RWPE1 (cell line): ENCODE data around the gene GNB1.

Experiments
- CTCF ChIA-PET: fragments of 350-600 bp; sonication (Branson Sonifier 250); formaldehyde crosslinking; extraction: SDS; loops from one replicate; lab custom pipeline; 2021; lab: Yijun Ruan, JAX
- POLR2A ChIA-PET: fragments of 400-600 bp; formaldehyde crosslinking; extraction: SDS; loops from one replicate; lab custom pipeline; 2020; ENCODE audit warnings: antibody characterized with exemption; ENCODE audit not compliant: low non-redundant PET; lab: Yijun Ruan, JAX
- DNase-seq: peaks from one replicate; pipeline ENCODE4 v3.0.0; 2012; ENCODE audit warnings: low spot score
- H3K27ac ChIP-seq: fragments of 450-650 bp; 2 replicates; pipeline ENCODE4 v1.5.1; 2017
- CTCF ChIP-seq: fragments of 450-650 bp; conservative IDR thresholded peaks from 2 replicates; pipeline ENCODE4 v1.5.1; 2017; ENCODE audit warnings: low read depth, mild to moderate bottlenecking

The GNB1 gene

GRCh38 chr1:1777583-1777899, 113.3 kb downstream of the GNB1 start:
- peak overlapping the region; percentile 91 for H3K27ac ChIP-seq
- ChIA-PET POLR2A (no interaction called here), CTCF (interaction anchor here (0.5 to 1.7 kb wide), 3 partner anchors 14 to 267 kb away, joined by 3 to 6 read pairs (median 4); no protein-coding TSS in a partner anchor)
- no peak for TF ChIP-seq CTCF
- DNase-seq = no peak

- TF ChIP-seq CTCF = no peak
- POLR2A ChIA-PET = interaction anchor here (0.5 kb wide), 1 partner anchor 112 kb away, joined by 4 read pairs; no protein-coding TSS in a partner anchor
- CTCF ChIA-PET = interaction anchor here (0.5 to 1.7 kb wide), 5 partner anchors 14 to 266 kb away, joined by 3 to 6 read pairs (median 3); no protein-coding TSS in a partner anchor
- peak overlapping the region; percentile 91 for H3K27ac ChIP-seq
- no peak for DNase-seq
Measured at GRCh38 chr1:1776672-1777582, 114.0 kb downstream of the GNB1 start.

GRCh38 chr1:1775327-1776226, 115.3 kb downstream of the GNB1 start:
- no peak for TF ChIP-seq CTCF
- H3K27ac ChIP-seq = peak overlapping the region; percentile 36
- ChIA-PET CTCF (no interaction called here), POLR2A (interaction anchor here (0.6 kb wide), 1 partner anchor 99 kb away, joined by 3 read pairs; no protein-coding TSS in a partner anchor)
- no peak for DNase-seq

- H3K27ac ChIP-seq = no peak overlapping the region
- ChIA-PET POLR2A (no interaction called here), CTCF (no interaction called here)
- no peak for TF ChIP-seq CTCF
- DNase-seq = no peak
Measured at GRCh38 chr1:1773874-1774273, 117.0 kb downstream of the GNB1 start.

GRCh38 chr1:1771096-1771495, 119.8 kb downstream of the GNB1 start:
- no peak for TF ChIP-seq CTCF
- ChIA-PET POLR2A (no interaction called here), CTCF (no interaction called here)
- H3K27ac ChIP-seq = no peak overlapping the region
- no peak for DNase-seq

- TF ChIP-seq CTCF = no peak
- no peak overlapping the region for H3K27ac ChIP-seq
- ChIA-PET POLR2A (interaction anchor here (0.7 kb wide), 1 partner anchor 13 kb away, joined by 4 read pairs; no protein-coding TSS in a partner anchor), CTCF (no interaction called here)
- no peak for DNase-seq
Measured at GRCh38 chr1:1770102-1770501, 120.8 kb downstream of the GNB1 start.
